GM18951 (cell line): ENCODE results near the gene NATD1.

Source experiments
- POLR2A ChIP-seq: IDR thresholded peaks from 4 replicates; pipeline ENCODE4 v1.6.1; 2011; ENCODE audit warnings: mild to moderate bottlenecking; ENCODE audit not compliant: insufficient read length, insufficient read depth; ENCODE audit errors: extremely low read depth
- in situ Hi-C: fragments of 300-500 bp; cut with MboI; formaldehyde crosslinking; loops from one replicate; pipeline ENCODE4 v1.12.0; 2022; ENCODE audit warnings: low sequenced_read_pairs, mixed read lengths, inconsistent platforms; ENCODE audit not compliant: unreplicated experiment

The NATD1 gene

GRCh38 chr17:21252796-21253645 is at the start of gene NATD1:
Gene NATD1, minus strand, starts transcription at chr17:21253410. Its CDS starts 146 bp downstream, at chr17:21253264.
- peak; percentile 51 for TF ChIP-seq POLR2A
- in situ Hi-C loops = no loop called here

- TF ChIP-seq POLR2A = no peak
- in situ Hi-C loops = loop anchor here (25.0 kb wide), 1 partner anchor 785 kb away; no protein-coding TSS in a partner anchor
These were observed 48.7 kb upstream of the NATD1 start for GRCh38 chr17:21301593-21302550.

GRCh38 chr17:21300601-21301571 is 47.7 kb upstream of the NATD1 start:
- TF ChIP-seq POLR2A = no peak
- in situ Hi-C loops = loop anchor here (25.0 kb wide), 1 partner anchor 786 kb away; no protein-coding TSS in a partner anchor

GRCh38 chr17:21299981-21300600 is 46.9 kb upstream of the NATD1 start:
- in situ Hi-C loops = loop anchor here (25.0 kb wide), 1 partner anchor 787 kb away; no protein-coding TSS in a partner anchor
- TF ChIP-seq POLR2A = no peak

- in situ Hi-C loops = no loop called here
- TF ChIP-seq POLR2A = no peak
These were observed 45.8 kb upstream of the NATD1 start for GRCh38 chr17:21298983-21299519.

GRCh38 chr17:21298056-21298982 is 45.1 kb upstream of the NATD1 start:
- TF ChIP-seq POLR2A = no peak
- in situ Hi-C loops = no loop called here

GRCh38 chr17:21297597-21297996 is 44.4 kb upstream of the NATD1 start:
- no peak for TF ChIP-seq POLR2A
- in situ Hi-C loops = no loop called here

- TF ChIP-seq POLR2A = no peak
- in situ Hi-C loops = no loop called here
These were observed 43.9 kb upstream of the NATD1 start for GRCh38 chr17:21297026-21297520.

- in situ Hi-C loops = no loop called here
- TF ChIP-seq POLR2A = no peak
These were observed 43.2 kb upstream of the NATD1 start for GRCh38 chr17:21296097-21297025.
